ENCODE results near the gene SPRN. TPM values are rescaled to one million over a fixed set of nuclear protein-coding genes. Genes with fewer than 3 reads are reported as not detected.
"Not testable (repeated sequence)": the region's sequence is repeated elsewhere in the genome, so short reads cannot be mapped to it uniquely, and the experiment has no call there.

The SPRN gene
- total RNA-seq, 1 experiment from 2014 or later: not detected

DNA sequence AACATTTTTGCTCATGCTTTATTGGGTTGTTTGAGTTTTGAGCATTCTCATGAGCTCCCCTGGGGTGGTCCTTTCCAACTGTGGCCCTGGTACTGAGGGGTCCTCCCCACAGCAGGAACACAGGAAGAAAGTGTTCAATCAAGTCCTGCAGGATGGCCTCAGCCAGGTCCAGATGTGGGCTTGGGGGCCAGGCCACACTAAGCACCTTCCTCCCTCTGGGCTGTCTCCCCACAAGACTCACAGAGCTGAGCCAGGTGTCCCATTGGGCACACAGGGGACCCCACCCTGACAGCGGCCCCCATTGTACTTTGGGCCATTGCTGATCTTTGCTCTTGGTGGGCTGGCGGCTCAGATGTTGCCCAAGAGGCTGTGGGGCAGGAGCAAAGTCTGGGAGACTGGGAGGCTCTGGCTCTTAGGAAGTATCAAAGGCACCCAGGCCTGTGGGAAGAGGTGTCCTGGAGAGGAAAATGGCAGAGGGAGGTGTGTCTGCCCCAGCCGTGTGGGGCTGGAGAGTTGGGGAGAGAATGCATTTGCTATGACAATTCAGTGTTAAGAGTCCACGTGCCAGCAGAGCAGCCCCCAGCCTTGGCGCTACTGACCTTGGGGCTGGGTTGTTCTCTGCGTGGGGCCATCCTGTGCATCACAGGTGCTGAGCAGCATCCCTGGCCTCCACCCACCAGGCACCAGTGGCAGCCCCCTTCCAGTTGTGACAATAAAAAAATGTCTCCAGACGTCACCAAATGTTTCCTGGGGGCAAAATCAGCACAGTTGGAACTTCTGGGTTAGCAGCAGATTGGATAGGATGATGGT is 47.1 kb upstream of the SPRN start:
- H3K79me2 ChIP-seq (ENCODE audit: low read depth): no peaks in the 10 kb centered on the region
- H3K27ac ChIP-seq: no peak overlapping the region
- intact Hi-C loops (cut with micrococcal nuclease; ENCODE audit: unreplicated experiment): no loop called here
- TF ChIP-seq EZH2 (IDR thresholded peaks at IDR 0.05; ENCODE audit: low read depth): no peak
- TF ChIP-seq, protein P1, sequence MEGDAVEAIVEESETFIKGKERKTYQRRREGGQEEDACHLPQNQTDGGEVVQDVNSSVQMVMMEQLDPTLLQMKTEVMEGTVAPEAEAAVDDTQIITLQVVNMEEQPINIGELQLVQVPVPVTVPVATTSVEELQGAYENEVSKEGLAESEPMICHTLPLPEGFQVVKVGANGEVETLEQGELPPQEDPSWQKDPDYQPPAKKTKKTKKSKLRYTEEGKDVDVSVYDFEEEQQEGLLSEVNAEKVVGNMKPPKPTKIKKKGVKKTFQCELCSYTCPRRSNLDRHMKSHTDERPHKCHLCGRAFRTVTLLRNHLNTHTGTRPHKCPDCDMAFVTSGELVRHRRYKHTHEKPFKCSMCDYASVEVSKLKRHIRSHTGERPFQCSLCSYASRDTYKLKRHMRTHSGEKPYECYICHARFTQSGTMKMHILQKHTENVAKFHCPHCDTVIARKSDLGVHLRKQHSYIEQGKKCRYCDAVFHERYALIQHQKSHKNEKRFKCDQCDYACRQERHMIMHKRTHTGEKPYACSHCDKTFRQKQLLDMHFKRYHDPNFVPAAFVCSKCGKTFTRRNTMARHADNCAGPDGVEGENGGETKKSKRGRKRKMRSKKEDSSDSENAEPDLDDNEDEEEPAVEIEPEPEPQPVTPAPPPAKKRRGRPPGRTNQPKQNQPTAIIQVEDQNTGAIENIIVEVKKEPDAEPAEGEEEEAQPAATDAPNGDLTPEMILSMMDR (conservative IDR thresholded peaks at IDR 0.05): no peak
- no peaks in the 10 kb centered on the region for H3K9me2 ChIP-seq (ENCODE audit: insufficient read depth)
- no peak overlapping the region for H3K4me3 ChIP-seq
- no peak overlapping the region for H2AFZ ChIP-seq
- POLR2A ChIA-PET (ENCODE audit: unreplicated experiment): no interaction called here
- no peaks in the 10 kb centered on the region for H3F3A ChIP-seq (ENCODE audit: insufficient read depth, low read depth)
- no TSS peak for BruUV-seq (replicated peaks)
- no peaks in the 10 kb centered on the region for H3K36me3 ChIP-seq (ENCODE audit: low read depth)
- H3K4me1 ChIP-seq (replicated peaks; ENCODE audit: insufficient read depth): no peaks in the 10 kb centered on the region
- no peak for DNase-seq
- peaks cover under 1% of the 10 kb centered on the region; the same call in 1 of the 2 replicates for H3K27me3 ChIP-seq (ENCODE audit: insufficient read depth, low read depth)
- H4K20me1 ChIP-seq (ENCODE audit: insufficient read depth): no peaks in the 10 kb centered on the region
- no peaks in the 10 kb centered on the region for H3K9me3 ChIP-seq (ENCODE audit: insufficient read depth, low read depth)
- CTCF ChIA-PET: no interaction called here
- H3K4me2 ChIP-seq: no peak overlapping the region

GRCh38 chr10:133469205-133469604 is 44.8 kb upstream of the SPRN start:
- H3K9me3 ChIP-seq (ENCODE audit: insufficient read depth, low read depth); H3F3A ChIP-seq (ENCODE audit: insufficient read depth, low read depth); DNase-seq; H3K4me2 ChIP-seq; H3K4me3 ChIP-seq; H3K36me3 ChIP-seq (ENCODE audit: low read depth); H2AFZ ChIP-seq; H4K20me1 ChIP-seq (ENCODE audit: insufficient read depth); BruUV-seq (replicated peaks); H3K9me2 ChIP-seq (ENCODE audit: insufficient read depth); POLR2A ChIA-PET (ENCODE audit: unreplicated experiment); H3K4me1 ChIP-seq (replicated peaks; ENCODE audit: insufficient read depth); H3K27me3 ChIP-seq (ENCODE audit: insufficient read depth, low read depth); H3K79me2 ChIP-seq (ENCODE audit: low read depth); intact Hi-C loops (cut with micrococcal nuclease; ENCODE audit: unreplicated experiment); H3K27ac ChIP-seq; CTCF ChIA-PET: not testable (repeated sequence)

GRCh38 chr10:133467286-133467911 is 43.0 kb upstream of the SPRN start:
- Histone ChIP-seq H3K4me2 (no peak overlapping the region), H3K9me2 (ENCODE audit: insufficient read depth) (no peaks in the 10 kb centered on the region), H3K4me1 (replicated peaks; ENCODE audit: insufficient read depth) (no peaks in the 10 kb centered on the region), H2AFZ (no peak overlapping the region), H3K9me3 (ENCODE audit: insufficient read depth, low read depth) (no peaks in the 10 kb centered on the region), H4K20me1 (ENCODE audit: insufficient read depth) (no peaks in the 10 kb centered on the region), H3K79me2 (ENCODE audit: low read depth) (no peaks in the 10 kb centered on the region), H3K27ac (no peak overlapping the region), H3K36me3 (ENCODE audit: low read depth) (no peaks in the 10 kb centered on the region), H3K4me3 (no peak overlapping the region), H3K27me3 (ENCODE audit: insufficient read depth, low read depth) (no peaks in the 10 kb centered on the region), H3F3A (ENCODE audit: insufficient read depth, low read depth) (no peaks in the 10 kb centered on the region)
- POLR2A ChIA-PET (ENCODE audit: unreplicated experiment): no interaction called here
- no peak for DNase-seq
- BruUV-seq (replicated peaks): no TSS peak
- CTCF ChIA-PET: no interaction called here
- intact Hi-C loops (cut with micrococcal nuclease; ENCODE audit: unreplicated experiment): no loop called here
- TF ChIP-seq EZH2 (IDR thresholded peaks at IDR 0.05; ENCODE audit: low read depth): no peak
- TF ChIP-seq, protein P1 (conservative IDR thresholded peaks at IDR 0.05): no peak

Data from PC-9 (cell line).